Embryonic facial prominence (tissue), 1 donor: ENCODE results near the gene CDH8.
"Not testable (repeated sequence)": the region's sequence is repeated elsewhere in the genome, so short reads cannot be mapped to it uniquely, and the experiment has no call there.

ENCODE experiments used
- DNase-seq: peaks from one replicate; pipeline ENCODE4 v3.0.0-alpha.2; 2016; ENCODE audit errors: extremely low spot score

The CDH8 gene

GRCh38 chr16:61934601-61935000 lies 101.6 kb downstream of the CDH8 start:
- no peak for DNase-seq

GRCh38 chr16:61929776-61930175 lies 106.5 kb downstream of the CDH8 start:
- DNase-seq = no peak

GRCh38 chr16:61926766-61927165 lies 109.5 kb downstream of the CDH8 start:
- no peak for DNase-seq

GRCh38 chr16:61923629-61924028 lies 112.6 kb downstream of the CDH8 start:
- no peak for DNase-seq

- no peak for DNase-seq
Measured at GRCh38 chr16:61921373-61921772, 114.9 kb downstream of the CDH8 start.

- DNase-seq = not testable (repeated sequence)
Measured at GRCh38 chr16:61917865-61918826, 118.1 kb downstream of the CDH8 start.

- no peak for DNase-seq
Measured at GRCh38 chr16:61915569-61915968, 120.7 kb downstream of the CDH8 start.

GRCh38 chr16:61909074-61909473 lies 127.2 kb downstream of the CDH8 start:
- DNase-seq = no peak

GRCh38 chr16:61908426-61908825 lies 127.8 kb downstream of the CDH8 start:
- DNase-seq = no peak

- DNase-seq = no peak
Measured at GRCh38 chr16:61901689-61902088, 134.5 kb downstream of the CDH8 start.

- no peak for DNase-seq
Measured at GRCh38 chr16:61900482-61900881, 135.8 kb downstream of the CDH8 start.

GRCh38 chr16:61897657-61898056 lies 138.6 kb downstream of the CDH8 start:
- DNase-seq = no peak

GRCh38 chr16:61892531-61892930 lies 143.7 kb downstream of the CDH8 start:
- DNase-seq = no peak

- DNase-seq = no peak
Measured at GRCh38 chr16:61891460-61891859, 144.8 kb downstream of the CDH8 start.

GRCh38 chr16:61890386-61890785 lies 145.9 kb downstream of the CDH8 start:
- DNase-seq = no peak

GRCh38 chr16:61887903-61888302 lies 148.3 kb downstream of the CDH8 start:
- DNase-seq = no peak

GRCh38 chr16:61885343-61885742 lies 150.9 kb downstream of the CDH8 start:
- no peak for DNase-seq

- DNase-seq = no peak
Measured at GRCh38 chr16:61879306-61879705, 156.9 kb downstream of the CDH8 start.

GRCh38 chr16:61877436-61877835 lies 158.8 kb downstream of the CDH8 start:
- no peak for DNase-seq

GRCh38 chr16:61872778-61873119 lies 163.5 kb downstream of the CDH8 start:
- no peak for DNase-seq

- no peak for DNase-seq
Measured at GRCh38 chr16:61871837-61872777, 164.1 kb downstream of the CDH8 start.
